Measurements from ENCODE around the gene COMT. TPM values are rescaled to one million over a fixed set of nuclear protein-coding genes. Genes with fewer than 3 reads are reported as not detected.

Gene COMT
- total RNA-seq, 1 experiment from 2014 or later = 196 TPM

DNA sequence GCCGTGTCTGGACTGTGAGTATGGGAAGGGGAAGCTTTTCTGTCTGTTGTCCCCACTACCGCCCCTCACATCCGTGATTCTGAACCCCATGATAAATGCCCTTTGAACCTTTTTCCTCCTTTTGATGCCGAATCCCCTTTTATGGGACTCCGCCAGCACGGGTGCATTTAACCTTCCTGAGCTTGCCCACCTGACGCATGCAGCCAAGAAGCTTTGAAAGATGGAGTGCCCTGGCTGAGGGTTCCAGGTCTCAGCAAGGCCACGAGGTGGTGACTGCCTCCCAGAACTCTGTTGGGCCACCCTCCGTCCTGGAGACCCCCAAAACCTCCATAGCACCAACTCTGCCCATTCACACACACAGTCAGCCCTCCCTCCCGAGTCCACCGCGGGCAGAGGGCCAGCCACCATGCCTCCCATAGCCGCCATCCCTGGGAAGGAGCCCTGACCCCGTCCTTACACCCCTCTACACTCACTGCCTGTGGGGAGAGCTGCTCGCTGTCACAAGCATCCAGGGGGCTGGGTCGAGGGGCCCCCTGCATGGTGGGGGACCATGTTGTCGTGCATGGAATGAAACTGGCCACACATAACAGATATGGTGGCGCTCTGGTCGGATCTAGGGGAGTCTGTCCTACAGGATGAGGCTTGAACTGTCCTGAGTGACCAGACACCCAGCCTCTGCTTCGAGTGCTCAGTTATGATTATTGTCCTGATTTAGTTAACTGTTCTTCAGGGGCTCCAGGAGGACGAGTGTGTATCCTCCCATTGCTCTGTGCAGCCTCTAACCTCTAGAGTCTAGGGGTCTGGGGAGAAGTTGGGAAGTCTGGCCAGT lies 822 bp upstream of the COMT start:
- H3K27me3 Mint-ChIP-seq (ENCODE audit: insufficient read depth, unreplicated experiment) = no peaks in the 10 kb centered on the region
- peak overlapping the region; percentile 89 for H3K4me3 Mint-ChIP-seq (ENCODE audit: unreplicated experiment)
- ChIA-PET CTCF (interaction anchor here (0.6 kb wide), 1 partner anchor 11 kb away, joined by 3 read pairs; no protein-coding TSS in a partner anchor), POLR2A (interaction anchor here (1.0 to 1.4 kb wide), 5 partner anchors 10 to 211 kb away, joined by 3 to 4 read pairs (median 3); no protein-coding TSS in a partner anchor)
- BruUV-seq (replicated peaks) = no TSS peak
- TF ChIP-seq, protein P1, sequence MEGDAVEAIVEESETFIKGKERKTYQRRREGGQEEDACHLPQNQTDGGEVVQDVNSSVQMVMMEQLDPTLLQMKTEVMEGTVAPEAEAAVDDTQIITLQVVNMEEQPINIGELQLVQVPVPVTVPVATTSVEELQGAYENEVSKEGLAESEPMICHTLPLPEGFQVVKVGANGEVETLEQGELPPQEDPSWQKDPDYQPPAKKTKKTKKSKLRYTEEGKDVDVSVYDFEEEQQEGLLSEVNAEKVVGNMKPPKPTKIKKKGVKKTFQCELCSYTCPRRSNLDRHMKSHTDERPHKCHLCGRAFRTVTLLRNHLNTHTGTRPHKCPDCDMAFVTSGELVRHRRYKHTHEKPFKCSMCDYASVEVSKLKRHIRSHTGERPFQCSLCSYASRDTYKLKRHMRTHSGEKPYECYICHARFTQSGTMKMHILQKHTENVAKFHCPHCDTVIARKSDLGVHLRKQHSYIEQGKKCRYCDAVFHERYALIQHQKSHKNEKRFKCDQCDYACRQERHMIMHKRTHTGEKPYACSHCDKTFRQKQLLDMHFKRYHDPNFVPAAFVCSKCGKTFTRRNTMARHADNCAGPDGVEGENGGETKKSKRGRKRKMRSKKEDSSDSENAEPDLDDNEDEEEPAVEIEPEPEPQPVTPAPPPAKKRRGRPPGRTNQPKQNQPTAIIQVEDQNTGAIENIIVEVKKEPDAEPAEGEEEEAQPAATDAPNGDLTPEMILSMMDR (IDR thresholded peaks at IDR 0.05; ENCODE audit: unreplicated experiment) = no peak
- H3K36me3 Mint-ChIP-seq (ENCODE audit: insufficient read depth, unreplicated experiment) = peaks cover 9% of the 10 kb centered on the region
- H3K27ac Mint-ChIP-seq (ENCODE audit: low read depth, unreplicated experiment) = peak overlapping the region; percentile 97
- peaks cover 27% of the 10 kb centered on the region for H3K4me1 Mint-ChIP-seq (ENCODE audit: insufficient read depth, unreplicated experiment)
- intact Hi-C loops (cut with micrococcal nuclease) = no loop called here
- peaks cover 8% of the 10 kb centered on the region for H3K9me3 Mint-ChIP-seq (ENCODE audit: unreplicated experiment)
- no peak for DNase-seq (ENCODE audit: unreplicated experiment)

DNA sequence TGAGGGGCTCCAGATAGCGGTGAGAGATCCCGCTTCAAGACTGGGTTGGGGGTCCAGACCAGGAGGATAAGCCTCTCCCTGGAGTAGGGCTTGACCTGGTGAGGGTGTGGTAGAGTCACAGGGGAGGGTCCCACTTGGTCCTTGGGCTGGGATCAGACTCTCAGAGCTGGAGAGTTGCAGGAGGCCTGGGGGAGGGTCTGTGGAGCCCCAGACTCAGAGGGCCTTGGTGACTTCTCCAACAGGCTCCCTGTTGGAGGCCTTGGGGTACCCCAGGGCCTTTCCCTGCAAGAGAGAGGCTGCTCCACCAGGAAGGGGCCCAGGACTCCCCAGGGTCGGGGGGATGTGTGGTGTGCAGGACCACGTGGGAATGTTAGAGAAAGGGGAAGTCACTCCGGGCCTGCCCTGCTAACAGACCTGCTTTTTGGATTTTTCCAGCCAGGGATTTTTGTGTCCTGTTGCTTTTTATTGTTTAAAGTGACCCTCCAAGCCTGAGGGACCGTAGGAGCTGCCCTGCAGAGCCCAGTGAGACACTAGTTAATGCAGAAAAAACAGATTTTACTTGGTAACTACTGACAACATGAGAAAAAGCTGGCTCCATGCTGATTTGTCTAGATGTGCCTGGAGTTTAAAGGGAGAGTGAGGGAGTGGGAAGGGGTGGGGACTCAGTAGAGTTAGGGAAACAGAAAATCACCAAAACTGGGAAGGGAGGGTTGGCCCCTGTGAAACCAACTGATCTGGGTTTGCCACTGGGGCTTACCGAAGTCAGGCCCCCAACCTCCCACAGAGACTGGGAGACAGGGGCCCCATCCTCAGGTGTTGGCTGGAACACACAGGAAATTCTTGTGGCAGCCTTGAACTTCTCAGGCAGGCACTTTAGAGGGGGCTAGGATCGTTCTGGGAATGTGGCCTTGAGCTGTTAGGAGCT lies 847 bp downstream of the COMT start:
- intact Hi-C loops (cut with micrococcal nuclease) = no loop called here
- Mint-ChIP-seq H3K27ac (ENCODE audit: low read depth, unreplicated experiment) (peak overlapping the region; percentile 97), H3K9me3 (ENCODE audit: unreplicated experiment) (no peaks in the 10 kb centered on the region), H3K4me3 (ENCODE audit: unreplicated experiment) (peak overlapping the region; percentile 89), H3K4me1 (ENCODE audit: insufficient read depth, unreplicated experiment) (peaks cover 32% of the 10 kb centered on the region), H3K36me3 (ENCODE audit: insufficient read depth, unreplicated experiment) (peaks cover 10% of the 10 kb centered on the region), H3K27me3 (ENCODE audit: insufficient read depth, unreplicated experiment) (no peaks in the 10 kb centered on the region)
- TF ChIP-seq, protein P1 (IDR thresholded peaks at IDR 0.05; ENCODE audit: unreplicated experiment) = no peak
- DNase-seq (ENCODE audit: unreplicated experiment) = peak; percentile 51
- ChIA-PET CTCF (interaction anchor here (0.6 to 2.5 kb wide), 4 partner anchors 31 to 961 kb away, joined by 3 to 11 read pairs (median 3); no protein-coding TSS in a partner anchor), POLR2A (interaction anchor here (0.5 to 1.4 kb wide), 7 partner anchors 11 to 627 kb away, joined by 3 to 4 read pairs (median 3); no protein-coding TSS in a partner anchor)
- TSS peak; percentile 39 for BruUV-seq (replicated peaks)

- Mint-ChIP-seq H3K27ac (ENCODE audit: low read depth, unreplicated experiment) (peak overlapping the region; percentile 97), H3K36me3 (ENCODE audit: insufficient read depth, unreplicated experiment) (peaks cover 14% of the 10 kb centered on the region), H3K4me1 (ENCODE audit: insufficient read depth, unreplicated experiment) (peaks cover 34% of the 10 kb centered on the region), H3K27me3 (ENCODE audit: insufficient read depth, unreplicated experiment) (no peaks in the 10 kb centered on the region), H3K4me3 (ENCODE audit: unreplicated experiment) (peak overlapping the region; percentile 89), H3K9me3 (ENCODE audit: unreplicated experiment) (no peaks in the 10 kb centered on the region)
- ChIA-PET CTCF (interaction anchor here (0.7 to 2.5 kb wide), 3 partner anchors 10 to 213 kb away, joined by 3 to 11 read pairs (median 3); no protein-coding TSS in a partner anchor), POLR2A (interaction anchor here (0.5 to 1.4 kb wide), 7 partner anchors 10 to 626 kb away, joined by 3 to 4 read pairs (median 3); no protein-coding TSS in a partner anchor)
- intact Hi-C loops (cut with micrococcal nuclease) = no loop called here
- TF ChIP-seq, protein P1 (IDR thresholded peaks at IDR 0.05; ENCODE audit: unreplicated experiment) = no peak
- BruUV-seq (replicated peaks) = no TSS peak
- peak; percentile 73 for DNase-seq (ENCODE audit: unreplicated experiment)
Measured at GRCh38 chr22:19943082-19944026, 1.8 kb downstream of the COMT start.

Data from MCF 10A (cell line).